HG02642 (cell line): ENCODE results near the gene TRPM5.
"Not testable (repeated sequence)": the region's sequence is repeated elsewhere in the genome, so short reads cannot be mapped to it uniquely, and the experiment has no call there.

Experiments
- ATAC-seq: cut with Tn5 transposase; IDR thresholded peaks from one replicate; pipeline ENCODE4 v1.9.1; 2021; ENCODE audit warnings: mild to moderate bottlenecking; ENCODE audit not compliant: unreplicated experiment, poor library complexity

Gene TRPM5, protein sequence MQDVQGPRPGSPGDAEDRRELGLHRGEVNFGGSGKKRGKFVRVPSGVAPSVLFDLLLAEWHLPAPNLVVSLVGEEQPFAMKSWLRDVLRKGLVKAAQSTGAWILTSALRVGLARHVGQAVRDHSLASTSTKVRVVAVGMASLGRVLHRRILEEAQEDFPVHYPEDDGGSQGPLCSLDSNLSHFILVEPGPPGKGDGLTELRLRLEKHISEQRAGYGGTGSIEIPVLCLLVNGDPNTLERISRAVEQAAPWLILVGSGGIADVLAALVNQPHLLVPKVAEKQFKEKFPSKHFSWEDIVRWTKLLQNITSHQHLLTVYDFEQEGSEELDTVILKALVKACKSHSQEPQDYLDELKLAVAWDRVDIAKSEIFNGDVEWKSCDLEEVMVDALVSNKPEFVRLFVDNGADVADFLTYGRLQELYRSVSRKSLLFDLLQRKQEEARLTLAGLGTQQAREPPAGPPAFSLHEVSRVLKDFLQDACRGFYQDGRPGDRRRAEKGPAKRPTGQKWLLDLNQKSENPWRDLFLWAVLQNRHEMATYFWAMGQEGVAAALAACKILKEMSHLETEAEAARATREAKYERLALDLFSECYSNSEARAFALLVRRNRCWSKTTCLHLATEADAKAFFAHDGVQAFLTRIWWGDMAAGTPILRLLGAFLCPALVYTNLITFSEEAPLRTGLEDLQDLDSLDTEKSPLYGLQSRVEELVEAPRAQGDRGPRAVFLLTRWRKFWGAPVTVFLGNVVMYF (N-terminal part only)

DNA sequence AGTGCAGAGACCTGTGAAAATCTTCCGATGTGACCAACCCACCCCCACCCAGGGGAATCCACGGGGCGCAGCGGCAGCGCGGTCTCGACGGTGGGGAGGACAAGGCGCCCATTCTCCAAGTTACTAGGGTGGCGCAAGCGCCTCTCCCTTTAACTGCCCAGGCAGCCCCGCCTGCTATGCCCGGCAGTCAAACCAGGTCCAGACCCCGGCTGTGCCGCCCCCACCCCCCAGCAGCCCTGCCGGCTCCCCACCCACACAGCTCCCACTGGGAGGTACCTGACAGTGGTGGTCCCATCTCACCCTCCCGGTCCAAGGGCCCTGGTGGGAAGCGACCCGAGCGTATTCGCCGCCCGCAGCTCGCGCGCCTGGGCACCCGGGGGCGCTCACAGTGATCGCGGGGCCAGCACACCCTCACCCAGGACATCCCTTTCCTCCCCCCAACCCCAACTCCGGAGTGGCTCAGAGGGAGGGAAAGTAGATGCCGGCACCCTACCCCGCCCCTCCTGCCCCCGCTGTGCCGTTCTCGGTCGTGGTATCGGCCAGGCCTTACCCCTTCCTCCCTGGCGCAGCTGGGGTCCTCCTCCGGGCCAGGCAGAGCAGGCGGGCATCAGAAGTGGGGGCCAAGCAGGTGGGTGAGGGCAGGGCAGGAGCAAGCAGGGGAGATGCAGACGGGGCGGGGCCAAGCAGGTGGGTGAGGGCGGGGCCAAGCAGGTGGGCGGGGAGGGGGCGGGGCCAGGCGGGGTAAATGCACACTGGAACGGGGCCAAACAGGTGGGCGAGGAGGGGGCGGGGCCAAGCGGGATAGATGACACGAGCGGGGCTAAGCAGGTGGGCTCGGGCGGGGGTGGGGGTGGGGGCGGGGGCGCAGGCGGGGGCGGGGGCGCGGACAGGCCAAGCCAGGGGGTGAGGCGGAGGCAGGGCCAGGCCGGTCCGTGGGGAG lies at the start of gene TRPM5:
TSS of gene TRPM5 (minus strand) at position 634 of the 940 bp plus-strand sequence. CDS start 21,478 bp downstream, outside the sequence.
- ATAC-seq = no peak

DNA sequence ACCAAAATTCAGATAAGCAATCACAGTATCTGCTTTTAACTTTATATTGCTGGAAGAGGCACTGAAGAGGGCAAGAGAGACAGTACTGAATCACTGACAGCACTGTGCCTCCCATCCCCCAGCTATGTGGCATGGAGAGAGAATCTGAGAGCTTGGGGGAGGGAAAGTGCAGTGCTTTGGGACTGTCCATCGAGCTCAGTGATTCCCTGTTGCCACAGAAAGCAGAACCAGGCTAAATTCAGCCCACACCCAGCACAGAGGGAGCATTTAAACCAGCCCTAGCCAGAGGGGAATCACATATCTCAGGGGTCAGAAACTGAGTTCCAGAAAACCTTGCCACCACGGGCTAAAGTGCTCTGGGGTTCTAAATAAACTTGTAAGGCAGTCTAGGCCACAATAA lies 44.8 kb upstream of the TRPM5 start:
- ATAC-seq = no peak

DNA sequence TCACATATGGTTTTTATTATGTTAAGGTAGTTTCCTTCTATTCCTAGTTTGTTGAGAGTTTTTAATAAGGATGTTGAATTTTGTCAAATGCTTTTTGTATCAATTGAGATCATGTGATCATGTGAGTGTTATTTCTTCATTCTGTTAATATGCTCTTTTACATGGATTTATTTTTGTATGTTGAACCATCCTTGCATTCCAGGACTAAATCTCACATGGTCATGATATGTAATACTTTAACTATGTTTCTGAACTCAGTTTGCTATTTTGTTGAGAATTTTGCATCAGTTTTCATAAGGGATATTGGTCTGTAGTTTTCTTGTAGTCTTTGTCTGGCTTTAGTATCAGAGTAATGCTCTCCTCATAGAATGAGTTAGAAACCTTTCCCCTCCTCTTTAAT lies 43.7 kb upstream of the TRPM5 start:
- ATAC-seq = no peak

DNA sequence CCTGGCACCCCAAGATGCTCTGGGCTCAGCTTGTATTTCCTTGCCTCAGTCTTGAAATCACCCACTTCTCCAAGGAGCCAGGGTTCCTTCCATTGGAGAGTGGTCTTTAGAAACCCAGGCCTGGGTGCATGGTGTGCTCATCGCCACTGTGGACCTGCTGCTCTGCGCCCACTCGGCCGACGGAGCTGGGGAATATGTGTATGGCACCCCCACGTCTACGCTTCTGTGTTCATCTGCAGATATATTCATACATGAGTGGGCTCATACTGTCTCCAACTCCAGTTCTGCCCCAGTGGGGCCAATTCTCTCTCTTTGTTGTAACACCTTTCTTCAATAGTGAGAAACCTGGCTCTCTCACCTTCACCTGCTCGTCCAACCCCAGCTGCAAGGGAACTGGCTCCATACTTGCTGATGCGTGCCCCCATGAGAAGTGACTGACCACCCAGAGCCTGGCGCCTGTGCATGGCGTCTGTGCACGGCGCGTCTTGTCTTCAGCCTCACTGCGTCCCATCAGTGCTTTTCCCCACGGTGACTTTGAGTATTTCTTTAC lies 40.3 kb upstream of the TRPM5 start:
- no peak for ATAC-seq

DNA sequence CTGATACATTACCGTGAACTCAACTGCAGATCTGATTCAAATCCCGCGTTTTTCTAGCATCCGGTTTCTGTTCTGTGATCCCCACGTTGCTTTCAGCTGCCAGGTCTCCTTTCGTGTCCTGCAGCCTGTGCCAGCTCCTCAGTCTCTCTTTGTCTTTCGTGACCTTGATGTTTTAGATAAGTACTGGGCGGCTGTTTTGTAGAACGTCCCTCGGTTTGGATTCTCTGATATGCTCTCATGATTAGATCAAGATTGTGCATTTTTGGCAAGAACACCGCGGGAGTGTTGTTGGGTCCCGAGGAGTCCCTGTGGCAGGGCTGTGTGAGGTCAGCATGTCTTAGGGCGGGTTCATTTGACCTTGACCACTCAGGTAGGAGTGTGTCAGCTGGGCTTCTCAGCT lies 39.1 kb upstream of the TRPM5 start:
- ATAC-seq = no peak

DNA sequence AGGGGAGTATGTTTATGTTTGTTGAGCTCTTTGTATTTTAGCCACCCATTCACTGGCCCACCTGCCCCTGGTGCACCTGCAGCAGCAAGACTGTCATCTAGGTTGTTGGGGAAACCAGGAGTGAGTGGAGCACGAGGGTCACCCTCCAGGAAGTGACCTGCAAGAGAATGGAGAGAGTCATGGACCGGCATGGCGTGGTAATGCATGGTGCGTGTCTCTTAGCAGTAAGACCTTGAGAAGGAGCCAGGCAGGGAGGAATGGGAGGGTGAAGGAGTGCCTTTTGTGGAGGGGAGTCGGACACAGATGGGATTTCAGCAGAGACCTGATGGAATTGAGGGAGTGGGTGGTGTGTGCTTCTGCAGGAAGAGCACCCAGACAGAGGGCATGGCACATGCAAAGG lies 38.4 kb upstream of the TRPM5 start:
- ATAC-seq = no peak

DNA sequence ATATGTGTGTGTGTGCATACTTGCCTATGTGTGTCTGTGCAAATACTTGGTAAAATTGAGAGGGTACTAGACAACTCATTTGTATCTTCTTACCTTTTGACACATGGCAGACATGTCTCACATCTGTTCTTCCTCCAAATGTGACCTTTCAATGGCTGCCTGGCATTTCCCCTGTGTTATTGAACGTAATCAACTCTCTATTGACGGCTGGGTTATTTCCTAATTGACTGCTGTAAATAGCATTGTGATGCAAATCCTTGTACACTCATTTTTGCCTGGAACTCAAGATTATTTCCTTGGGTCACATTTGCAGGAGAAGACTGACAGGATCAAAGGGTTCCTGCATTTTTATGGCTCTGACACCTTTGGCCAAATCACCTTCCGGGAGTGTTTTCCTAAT lies 37.9 kb upstream of the TRPM5 start:
- no peak for ATAC-seq

DNA sequence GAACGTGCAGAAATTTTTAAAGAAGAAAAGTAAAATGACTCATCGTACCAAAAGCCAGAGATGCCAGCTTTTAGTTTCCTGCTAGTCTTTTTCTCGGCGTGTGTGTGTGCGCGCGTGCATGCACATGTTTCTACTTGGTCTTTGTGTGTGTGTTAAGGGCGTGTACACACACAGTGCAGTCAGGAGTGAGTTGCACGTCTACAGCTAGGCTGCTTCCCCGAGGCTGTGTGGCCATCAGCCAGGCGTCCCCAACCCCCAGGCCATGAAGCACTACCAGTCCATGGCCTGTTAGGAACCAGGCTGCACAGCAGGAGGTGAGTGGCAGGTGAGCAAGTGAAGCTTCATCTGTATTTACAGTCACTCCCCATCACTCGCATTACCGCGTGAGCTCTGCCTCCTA lies 36.9 kb upstream of the TRPM5 start:
- no peak for ATAC-seq

DNA sequence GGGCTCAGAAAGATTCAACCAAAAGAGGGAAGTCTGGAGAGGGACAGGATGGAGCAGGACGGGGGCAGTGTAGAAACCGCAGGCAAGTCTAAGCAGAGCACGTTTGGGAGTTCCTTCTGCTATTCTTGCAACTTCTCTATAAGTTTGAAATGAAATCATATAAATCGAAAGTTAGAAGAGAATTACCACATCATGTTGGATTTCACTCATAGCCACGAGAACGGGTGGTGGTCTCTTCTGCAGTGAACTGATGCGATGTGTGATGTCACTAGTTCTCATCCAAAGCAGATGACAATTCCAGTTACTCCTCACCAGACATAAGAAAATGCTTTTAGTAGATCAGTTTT lies 36.5 kb upstream of the TRPM5 start:
- ATAC-seq = no peak

DNA sequence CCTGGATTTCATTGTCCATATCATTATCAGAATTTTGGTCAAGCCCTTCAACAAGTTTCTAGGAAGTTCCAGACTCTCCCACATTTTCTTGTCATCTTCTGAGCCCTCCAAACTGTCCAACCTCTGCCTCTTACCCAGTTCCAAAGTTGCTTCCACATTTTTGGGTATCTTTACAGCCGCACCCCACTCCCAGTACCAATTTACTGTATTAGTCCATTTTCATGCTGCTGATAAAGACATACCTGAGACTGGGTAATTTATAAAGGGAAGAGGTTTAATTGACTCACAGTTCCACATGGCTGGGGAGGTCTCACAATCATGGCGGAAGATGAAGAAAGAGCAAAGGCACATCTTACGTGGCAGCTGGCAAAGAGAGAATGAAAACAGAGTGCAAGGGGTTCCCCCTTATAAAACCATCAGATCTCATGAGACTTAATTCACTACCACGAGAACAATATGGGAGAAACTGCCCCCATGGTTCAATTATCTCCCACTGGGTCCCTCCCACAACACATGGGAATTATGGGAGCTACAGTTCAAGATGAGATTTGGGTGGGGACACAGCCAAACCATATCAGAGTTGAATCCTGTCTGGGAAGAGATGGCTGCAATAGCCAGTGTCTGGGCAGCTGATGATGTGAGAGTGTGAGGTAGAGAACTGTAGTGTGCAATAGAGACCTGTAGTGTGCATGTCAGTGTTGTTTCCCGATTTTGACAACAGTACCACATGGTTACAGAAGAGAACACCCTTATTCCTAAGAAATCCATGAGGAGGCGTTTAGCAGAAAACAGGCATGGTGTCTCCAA lies 36.0 kb upstream of the TRPM5 start:
- ATAC-seq = not testable (repeated sequence)

DNA sequence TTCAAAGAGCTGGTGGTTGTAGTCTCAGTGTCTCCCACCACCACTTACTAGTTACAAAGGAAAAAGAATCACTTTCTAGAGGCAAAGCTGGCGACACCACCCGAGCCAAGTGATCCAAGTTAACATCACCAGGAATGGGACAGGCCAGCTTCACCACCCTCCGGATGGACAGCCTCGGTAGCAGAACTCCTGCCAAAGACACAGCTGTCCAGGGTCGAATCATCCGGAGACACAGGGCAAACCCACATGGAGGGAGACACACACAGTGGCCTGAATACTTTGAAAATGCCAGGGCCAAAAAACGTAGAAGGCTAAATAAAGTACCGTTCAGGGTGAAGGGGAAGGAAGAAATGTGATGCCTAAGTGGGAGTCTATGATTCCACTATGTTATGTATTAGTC lies 33.6 kb upstream of the TRPM5 start:
- no peak for ATAC-seq

DNA sequence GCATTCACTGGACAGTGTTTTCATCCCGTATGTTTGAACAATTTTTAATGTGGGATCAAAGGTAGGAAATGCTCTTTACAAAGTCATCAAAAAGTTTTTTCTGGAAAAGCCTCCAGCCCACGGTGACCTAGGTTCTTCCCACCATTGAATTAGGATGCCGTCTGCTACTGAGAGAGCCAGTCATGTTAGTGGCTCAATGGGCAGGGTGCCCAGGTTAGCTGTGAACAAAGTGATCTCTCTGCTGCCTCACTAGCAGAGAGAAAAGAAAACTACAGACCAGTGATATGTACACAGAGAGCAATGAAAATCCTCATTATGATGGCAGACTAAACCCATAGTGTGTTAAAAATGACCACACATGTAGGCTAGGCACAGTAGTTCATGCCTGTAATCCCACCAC lies 32.9 kb upstream of the TRPM5 start:
- no peak for ATAC-seq

DNA sequence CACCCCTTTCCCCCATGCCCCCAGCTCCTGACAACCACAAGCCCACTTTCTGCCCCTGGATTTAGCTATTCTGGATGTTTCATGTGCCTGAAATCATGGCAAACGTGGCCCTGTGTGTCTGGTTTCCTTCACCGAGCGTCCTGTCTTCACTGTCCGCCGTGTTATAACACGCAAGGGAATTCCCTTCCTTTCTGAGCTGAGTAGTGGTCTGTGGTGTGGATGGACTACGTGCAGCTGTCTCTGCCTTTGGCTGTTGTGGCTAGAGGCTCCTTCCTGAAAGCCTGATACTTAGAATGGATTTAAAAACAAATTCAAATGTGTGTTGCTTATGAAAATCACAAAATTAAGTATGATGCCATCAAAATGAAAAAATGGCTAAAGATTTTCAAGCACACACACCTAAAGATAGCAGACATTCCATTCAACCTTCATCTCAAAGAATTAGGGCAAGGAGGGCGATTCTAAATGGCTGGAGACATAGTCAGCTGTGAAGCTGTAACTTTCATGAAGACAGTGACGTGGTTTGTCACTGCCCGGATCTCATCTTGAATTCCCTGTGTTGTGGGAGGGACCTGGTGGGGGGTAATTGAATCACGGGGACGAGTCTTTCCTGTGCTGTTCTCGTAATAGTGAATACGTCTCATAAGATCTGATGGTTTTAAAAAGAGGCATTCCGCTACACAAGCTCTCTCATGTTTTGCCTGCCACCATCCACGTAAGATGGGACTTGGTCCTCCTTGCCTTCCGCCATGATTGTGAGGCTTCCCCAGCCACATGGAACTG lies 31.0 kb upstream of the TRPM5 start:
- no peak for ATAC-seq

DNA sequence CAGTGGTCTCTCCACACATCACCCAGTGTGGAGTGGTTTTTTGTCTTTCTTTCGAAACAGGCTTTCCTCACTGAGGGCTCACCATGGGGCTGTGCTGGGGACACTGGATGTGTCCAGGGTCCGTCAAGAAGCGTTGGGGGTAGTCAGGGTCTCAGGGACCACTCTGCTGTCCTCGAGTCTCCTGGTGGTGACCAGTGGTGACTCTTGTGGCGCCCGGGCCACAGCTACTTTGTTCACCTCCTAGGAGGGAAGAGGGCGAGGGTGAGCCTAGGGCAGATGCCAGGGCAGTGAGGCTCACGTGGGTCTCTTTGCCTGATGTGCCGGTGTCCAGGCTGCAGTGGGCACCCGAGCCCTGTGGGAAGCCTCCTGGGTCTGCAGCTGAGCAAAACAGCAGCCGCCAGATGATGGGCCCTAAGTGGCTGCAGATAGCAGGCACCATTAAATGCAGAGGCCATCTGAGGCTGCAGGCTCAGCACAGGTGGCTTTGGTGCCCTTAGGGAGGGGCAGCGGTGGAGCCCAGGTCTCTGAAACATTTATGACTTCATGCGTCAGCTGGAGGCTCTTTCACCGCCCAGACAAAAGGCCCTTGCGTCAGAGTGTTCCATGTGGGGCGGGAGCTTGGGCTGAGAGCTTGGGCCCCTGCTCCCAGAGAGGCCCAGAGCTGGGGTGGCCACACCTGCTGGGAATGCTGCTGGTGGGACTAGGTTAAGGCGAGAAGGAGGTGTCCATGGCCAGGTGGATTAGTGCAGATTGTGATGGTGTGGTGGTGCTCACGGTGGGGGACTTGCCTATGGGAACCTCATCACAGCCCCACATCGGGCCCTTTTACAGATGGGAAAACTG lies 30.0 kb upstream of the TRPM5 start:
- no peak for ATAC-seq

DNA sequence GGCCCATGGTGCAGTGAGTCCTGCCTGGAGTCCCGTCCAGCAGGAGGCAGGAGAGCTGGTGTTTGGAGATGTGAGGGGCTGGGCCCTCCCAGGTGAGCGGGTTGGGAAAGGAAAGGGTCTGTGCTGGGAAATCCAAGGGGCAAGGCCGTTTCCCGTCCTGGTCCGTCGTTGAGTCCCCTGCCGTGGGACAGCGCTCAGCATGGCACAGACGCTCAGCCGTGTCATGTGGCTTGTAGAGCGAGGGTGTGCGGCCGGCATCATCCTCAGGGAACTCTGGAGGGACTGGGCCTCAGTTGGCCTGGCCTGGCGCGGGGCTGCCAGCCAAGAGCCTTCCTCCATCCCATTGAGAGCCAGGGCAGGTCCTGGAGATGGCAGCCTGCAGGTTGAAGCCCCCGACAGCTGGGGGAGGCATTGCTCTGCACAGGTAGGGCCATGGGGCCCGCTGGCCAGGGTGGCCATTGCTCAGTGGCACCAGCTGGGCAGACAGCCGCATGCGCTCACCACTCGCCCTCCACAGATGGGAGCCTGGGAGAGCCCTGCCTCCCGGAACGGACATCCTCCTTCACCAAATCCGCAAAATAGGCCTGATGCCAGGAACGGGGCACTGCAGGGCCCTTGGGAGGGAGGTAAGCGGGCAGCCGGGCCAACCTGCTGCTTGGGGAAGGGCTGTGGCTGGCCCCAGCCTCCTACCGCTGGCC lies 29.2 kb upstream of the TRPM5 start:
- ATAC-seq = no peak

DNA sequence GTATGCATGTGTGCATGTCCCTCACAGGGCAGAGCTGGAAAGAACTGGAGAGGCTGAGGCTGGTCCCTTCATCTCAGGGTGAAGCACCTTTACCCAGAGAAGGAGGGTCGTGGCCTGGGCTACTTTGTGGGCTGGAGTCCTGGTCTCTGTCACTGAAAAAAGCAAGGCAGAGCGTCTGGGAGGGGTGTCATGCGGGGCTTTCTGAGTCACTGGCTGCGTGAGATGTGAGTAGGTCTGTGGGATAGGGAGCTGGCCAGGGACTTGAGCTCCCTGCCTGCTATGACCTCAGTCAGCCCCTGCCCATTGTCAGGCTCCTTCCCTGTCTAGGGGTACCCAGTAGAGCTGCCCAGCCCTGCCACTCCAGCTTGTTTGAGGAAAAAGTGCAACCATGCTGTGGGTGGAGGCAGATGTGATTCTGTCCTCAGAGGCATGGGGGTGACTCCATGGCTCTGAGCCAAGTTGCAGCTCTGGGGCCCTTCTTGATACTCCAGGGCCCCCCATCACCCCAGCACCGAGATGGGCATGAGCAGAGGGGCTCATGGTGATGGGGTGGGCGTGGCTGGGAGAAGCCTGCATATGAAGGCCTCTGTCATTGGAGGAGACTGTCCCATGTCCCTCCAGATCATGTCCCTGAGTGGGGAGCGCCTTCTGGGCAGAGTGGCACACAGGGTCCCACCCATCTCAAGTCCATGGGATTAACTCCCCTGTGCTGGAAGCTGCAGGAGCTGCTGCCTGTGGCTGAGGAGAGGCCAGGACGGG lies 28.3 kb upstream of the TRPM5 start:
- ATAC-seq = no peak

DNA sequence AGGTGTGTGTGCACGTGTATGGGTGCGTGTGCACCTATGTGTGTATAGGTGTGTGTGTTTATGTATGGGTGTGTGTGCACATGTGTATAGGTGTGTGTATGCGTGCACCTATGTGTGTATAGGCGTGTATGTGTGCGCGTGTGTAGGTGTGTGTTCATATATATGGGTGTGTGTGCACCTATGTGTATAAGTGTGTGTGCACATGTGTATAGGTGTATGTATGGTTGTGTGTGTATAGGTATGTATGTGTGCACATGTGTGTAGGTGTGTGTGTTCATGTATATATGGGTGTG lies 27.4 kb upstream of the TRPM5 start:
- ATAC-seq = no peak
